Measurements from ENCODE around the gene NGDN.
A peak's percentile ranks its signal among the peaks of the same experiment; 100 is the strongest.
"Not testable (repeated sequence)": the region's sequence is repeated elsewhere in the genome, so short reads cannot be mapped to it uniquely, and the experiment has no call there.

NGDN gene, protein sequence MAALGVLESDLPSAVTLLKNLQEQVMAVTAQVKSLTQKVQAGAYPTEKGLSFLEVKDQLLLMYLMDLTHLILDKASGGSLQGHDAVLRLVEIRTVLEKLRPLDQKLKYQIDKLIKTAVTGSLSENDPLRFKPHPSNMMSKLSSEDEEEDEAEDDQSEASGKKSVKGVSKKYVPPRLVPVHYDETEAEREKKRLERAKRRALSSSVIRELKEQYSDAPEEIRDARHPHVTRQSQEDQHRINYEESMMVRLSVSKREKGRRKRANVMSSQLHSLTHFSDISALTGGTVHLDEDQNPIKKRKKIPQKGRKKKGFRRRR

GRCh38 chr14:23469127-23469905, at the start of gene NGDN:
Gene NGDN, plus strand, starts transcription at chr14:23469703. Its CDS starts 13 bp downstream, at chr14:23469716.
- DNase-seq, result peak; percentile 99 to 100

GRCh38 chr14:23421594-23421993, 47.9 kb upstream of the NGDN start:
- DNase-seq, result no peak

- no peak for DNase-seq
Measured at GRCh38 chr14:23423657-23424056, 45.8 kb upstream of the NGDN start.

DNA sequence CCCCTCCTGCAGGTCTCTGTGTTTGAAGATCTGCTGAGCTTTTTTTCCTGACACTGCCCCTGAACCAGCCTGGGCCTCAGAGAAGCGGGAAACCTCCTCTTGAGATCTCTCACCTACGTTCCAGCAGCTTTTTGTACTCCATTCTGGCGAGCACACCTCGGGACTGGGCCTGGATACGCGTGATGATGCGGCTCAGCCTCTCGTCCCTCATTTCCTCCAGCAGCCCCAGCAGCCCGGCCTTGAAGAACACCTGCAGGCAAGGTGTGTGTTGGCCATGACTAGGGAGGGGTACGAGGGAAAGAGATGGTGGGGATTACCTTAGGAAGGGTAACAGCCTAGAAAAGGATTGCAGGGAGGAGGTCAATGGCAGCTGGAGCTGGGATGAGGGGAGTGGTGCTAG, 44.3 kb upstream of the NGDN start:
- DNase-seq, result no peak

GRCh38 chr14:23425798-23426197, 43.7 kb upstream of the NGDN start:
- not testable (repeated sequence) for DNase-seq

GRCh38 chr14:23428686-23429495, 40.6 kb upstream of the NGDN start:
- DNase-seq, result no peak

DNA sequence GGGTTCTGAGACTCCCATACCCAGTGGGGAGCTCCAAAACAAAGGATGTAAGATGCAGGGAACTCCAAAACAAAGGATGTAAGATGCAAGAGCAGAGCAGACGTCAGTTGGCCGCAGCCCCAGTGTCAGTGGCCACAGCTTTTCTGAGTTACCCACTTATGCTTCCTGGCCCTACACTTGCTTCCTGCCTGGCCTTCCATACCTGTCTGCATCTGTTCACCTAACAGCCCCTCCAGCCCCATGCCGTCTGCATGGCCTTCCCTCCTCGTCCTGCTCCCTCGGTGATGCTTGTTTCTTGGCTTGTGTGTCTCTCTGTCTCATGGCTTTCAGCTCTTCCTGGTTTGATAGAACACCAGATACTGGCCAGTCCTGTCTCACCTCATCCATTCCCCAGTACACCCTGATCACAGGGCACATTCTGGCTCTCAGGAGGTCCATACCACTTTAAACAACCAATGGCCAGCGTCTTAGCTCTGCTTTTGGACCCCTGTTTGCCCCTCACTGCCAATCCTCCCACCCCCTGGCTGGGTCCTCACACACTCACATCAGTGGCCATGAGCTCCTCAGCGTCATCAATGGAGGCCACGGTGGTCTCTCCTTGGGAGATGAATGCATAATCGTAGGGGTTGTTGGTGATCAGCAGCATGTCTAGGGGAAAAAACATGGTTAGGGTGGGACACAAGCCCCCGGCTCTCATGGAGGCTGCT, 39.3 kb upstream of the NGDN start:
- DNase-seq, result no peak

GRCh38 chr14:23430723-23431085, 38.8 kb upstream of the NGDN start:
- no peak for DNase-seq

DNA sequence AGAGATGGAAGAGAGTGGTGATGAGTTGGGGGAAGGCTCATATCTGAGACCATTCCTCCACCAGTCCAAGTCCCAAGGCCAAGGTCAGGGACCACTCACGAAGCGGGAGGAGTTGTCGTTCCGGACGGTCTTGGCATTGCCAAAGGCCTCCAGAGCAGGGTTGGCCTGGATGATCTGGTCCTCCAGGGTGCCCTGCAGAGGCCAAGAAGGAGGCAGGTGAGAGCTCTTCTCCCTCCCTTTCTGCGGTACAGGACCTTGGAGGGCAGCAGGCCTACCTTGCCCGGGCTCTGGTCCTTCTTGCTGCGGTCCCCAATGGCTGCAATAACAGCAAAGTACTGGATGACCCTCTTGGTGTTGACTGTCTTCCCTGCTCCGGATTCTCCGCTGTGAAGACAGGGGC, 38.0 kb upstream of the NGDN start:
- DNase-seq, result no peak

DNA sequence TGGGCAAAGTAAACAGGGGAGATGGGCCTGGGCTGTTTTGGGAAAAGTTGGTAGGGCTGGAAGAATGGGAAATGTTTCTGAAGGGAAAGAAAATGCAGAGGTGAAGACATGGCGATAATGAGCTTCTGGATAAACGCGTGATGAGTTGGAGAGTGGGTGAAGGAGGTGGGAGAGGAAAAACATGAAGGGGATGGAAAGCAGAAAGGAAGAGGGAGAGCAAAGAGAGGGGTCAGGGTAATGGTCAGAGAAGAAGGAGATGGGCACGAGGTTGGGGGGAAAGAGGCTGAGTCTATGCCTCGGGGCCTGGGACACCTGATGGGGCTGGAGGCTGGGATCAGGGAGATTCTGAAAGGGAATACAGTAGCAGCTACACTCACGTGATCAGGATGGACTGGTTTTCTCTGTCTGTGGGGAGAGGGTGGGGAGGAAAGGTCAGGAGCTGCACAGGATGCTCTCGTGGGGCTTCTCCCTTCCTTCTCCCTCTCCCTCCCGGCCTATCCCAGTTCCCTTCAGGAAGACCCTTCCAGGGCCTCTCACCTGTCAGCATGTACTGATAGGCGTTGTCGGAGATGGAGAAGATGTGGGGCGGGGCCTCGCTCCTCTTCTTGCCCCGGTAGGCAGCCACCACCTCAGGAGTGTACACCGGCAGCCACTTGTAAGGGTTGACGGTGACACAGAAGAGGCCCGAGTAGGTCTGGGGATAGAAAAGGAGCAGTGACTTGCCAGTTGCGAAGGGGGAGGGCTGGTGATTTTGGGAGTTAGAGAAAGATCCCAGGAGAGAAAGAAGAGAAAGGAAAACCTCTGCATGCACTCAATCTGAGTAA, 37.2 kb upstream of the NGDN start:
- no peak for DNase-seq

- DNase-seq, result no peak
Measured at GRCh38 chr14:23432946-23433345, 36.6 kb upstream of the NGDN start.

DNA sequence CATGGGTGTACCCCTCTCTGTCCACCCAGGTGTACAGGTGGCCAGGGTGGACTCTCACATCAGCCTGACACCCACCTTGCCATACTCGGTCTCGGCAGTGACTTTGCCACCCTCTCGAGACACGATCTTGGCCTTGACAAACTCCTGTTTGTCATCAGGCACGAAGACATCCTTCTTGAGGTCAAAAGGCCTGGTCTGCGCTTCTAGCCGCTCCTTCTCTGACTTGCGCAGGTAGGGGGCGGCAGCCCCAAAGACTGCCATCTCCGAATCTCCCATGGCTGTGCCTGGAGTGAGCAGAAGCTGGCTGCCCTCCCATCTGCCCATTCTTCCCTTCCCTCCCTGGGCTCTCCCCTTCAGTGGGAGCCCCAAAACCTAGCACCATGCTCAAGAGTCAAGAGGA, 36.0 kb upstream of the NGDN start:
- DNase-seq, result no peak

DNA sequence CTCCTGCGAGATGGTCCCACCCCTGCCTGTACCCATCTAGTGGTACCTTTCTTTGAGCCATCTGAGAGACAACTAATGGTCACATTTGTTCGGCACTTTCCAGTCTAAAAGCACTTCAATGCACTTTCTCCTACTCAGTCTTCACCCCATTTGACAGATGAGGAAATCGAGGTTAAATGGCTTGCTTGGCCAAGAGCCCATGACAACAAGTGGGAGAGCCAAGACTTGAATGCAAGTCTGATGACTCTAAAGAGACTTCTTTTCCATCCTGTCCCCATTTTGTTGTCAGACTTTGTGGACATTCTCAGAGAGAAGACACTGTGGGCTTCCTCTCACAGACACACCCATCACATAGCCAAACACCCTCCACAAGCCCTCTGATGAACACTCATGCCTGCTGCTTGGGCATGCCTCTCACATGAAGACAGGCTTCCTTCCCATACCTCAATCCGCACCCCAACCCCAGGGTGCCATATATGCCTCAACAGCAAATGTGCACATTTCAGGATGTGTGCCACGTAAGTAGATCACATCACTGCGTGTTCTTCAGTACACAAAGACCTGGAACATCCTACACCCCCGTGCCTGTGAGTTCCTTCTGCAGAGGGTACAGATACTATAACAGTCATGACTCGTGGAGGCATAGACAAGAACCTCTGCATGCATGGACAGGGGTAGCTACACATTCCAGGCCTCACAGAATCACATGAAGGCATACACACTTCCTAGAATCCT, 34.8 kb upstream of the NGDN start:
- DNase-seq, result no peak

- DNase-seq, result no peak
Measured at GRCh38 chr14:23435543-23436326, 33.8 kb upstream of the NGDN start, which contains the start of gene MYH7. Gene MYH7, minus strand, starts transcription at chr14:23435660. Its CDS starts 1,928 bp downstream, at chr14:23433732.

DNA sequence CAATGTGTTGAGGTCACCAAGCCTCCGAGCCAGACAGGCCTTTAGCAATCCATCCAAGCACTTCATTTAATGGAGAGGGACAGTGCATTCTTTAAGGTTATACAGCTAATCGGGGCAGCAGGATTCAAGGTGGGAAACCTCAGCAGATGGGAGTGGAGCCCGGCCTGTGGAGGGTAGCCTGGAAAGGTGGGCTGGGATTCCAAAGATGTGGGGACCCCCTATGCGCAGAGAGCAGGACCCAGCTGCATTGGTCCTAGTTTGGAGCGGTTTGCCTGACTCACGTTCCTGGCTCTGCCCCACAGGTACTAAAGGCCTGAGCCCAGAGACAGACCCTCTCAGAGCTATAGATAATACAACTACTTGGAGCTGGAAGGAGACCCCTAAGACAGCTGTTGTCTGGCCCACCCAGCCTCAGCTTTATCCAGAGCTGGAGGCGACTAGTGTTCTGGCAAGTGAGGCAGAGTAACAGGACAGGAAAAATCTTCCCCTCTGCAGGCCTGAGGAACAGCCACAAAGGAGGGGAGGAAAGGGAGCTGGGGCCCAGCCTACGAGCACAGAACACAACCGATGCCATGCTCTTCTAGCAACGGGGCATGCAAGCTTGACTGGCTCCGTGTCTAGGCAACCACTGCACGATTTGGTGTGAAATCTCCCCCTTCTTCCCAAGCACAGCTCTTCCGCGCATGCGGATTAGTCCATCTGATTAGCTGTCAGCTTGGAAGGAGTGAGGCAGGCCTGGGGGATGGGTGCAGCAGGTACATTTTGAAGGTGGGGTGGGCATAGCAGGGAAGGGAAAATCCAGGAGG, 33.0 kb upstream of the NGDN start:
- no peak for DNase-seq

DNA sequence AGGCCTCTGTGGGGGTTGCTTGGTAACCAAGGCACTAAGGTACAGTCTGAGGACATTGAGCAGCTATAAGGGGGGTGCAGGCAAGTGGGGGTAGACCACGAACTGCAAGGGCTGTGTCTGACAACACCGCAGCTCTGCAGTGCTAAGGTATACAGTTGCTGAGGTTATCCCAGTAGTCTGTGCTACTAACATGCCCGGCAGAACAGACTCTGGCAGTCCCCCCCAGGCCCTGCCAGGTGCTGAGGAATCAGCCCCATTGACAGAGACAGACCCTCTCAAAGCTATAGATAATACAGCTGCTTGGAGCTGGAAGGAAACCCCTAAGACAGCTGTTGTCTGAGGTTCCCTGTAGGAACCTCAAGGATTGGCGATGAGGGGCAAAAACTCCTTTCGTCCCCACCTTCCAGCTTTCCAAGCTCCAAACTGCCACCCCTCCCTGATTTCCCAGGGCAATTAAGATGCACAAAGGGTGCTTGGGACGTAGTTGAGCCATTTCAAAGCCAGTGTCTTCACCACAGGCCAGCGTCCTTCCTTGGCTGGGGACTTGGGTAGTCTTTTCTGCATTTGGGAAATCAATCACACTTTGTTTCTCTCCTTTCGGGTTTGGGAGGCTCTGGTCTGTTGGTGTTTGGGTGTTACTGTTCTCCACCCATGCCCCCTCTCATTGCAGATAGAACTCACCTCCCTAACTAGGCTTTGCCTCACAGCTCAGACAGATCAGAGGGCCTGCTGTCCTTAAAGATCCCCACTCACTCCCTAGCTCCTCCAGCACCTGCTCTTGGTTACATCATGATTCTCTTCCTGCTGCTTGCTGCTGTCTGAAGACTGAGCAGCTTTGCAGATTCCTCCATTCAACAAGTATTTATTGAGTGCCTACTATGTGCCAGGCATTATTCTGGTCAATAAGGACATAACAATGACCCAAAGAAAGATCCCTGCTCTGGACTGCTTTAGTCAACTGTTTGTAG, 32.1 kb upstream of the NGDN start:
- no peak for DNase-seq

DNA sequence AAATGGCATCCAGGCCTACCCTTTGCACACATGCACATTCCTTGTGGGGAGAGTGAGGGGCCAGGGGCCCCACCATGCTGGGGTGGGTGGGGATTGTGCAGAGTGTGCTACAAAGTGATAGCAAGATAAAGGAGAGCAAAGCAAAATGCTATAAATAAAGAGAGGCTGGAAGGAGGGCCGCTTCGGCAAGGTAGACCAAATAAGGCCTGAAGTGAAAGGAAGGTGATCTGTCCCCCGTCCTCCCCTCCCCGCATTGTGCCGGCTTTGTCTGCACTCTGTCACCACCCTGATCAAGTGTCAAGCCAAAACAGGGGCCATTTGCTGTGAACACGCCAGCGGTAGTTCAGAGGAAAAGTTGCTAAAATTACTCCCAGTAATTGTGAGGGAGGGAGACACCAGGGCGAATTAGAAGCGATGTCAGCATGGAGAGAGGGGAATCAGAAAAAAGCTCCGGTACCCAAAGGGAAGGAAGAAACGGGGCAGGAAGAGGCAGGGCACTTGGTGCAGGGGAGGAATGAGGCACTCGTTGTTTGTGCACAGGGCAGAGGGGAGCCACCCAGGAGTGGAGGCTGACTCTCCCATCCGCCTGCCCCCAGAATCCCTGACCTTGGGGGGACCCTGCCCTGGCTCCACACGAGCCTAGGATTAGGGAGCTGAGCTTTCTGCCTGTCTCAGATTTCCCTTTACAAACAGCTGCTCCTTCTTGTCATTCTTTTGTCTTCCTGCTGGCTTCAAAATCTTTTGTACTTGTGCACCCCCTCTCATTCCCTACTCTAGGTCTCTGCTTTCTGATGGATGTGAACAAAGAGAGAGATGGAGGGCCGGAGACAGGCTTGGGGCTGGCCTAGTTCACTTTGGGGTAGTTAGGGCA, 31.2 kb upstream of the NGDN start:
- no peak for DNase-seq

All from SW 1271 (cell line).